Rectal smooth muscle tissue (tissue), 1 donor: ENCODE results near the gene LAMB4.
"Not testable (repeated sequence)": the region's sequence is repeated elsewhere in the genome, so short reads cannot be mapped to it uniquely, and the experiment has no call there.

Experiments
- H3K27ac ChIP-seq: one replicate; pipeline ENCODE4 v1.7.0; 2013; ENCODE audit warnings: low read depth, low read length, inconsistent platforms
- H3K27me3 ChIP-seq: one replicate; pipeline ENCODE4 v1.7.0; 2013; ENCODE audit warnings: low read length; ENCODE audit not compliant: control insufficient read depth, insufficient read depth
- H3K36me3 ChIP-seq: one replicate; pipeline ENCODE4 v1.7.0; 2013; ENCODE audit warnings: low read length; ENCODE audit not compliant: control insufficient read depth, insufficient read depth
- H3K4me1 ChIP-seq: one replicate; pipeline ENCODE4 v1.7.0; 2013; ENCODE audit warnings: low read length; ENCODE audit not compliant: control insufficient read depth, insufficient read depth
- H3K4me3 ChIP-seq: one replicate; pipeline ENCODE4 v1.7.0; 2013; ENCODE audit warnings: low read length
- H3K9ac ChIP-seq: one replicate; pipeline ENCODE4 v1.7.0; 2013; ENCODE audit warnings: low read length

The LAMB4 gene

GRCh38 chr7:108045154-108045553, 85.0 kb downstream of the LAMB4 start:
- H3K36me3 ChIP-seq, result no peaks in the 10 kb centered on the region
- H3K27me3 ChIP-seq, result no peaks in the 10 kb centered on the region
- no peak overlapping the region for H3K27ac ChIP-seq
- H3K4me1 ChIP-seq, result no peaks in the 10 kb centered on the region
- H3K9ac ChIP-seq, result no peak overlapping the region
- H3K4me3 ChIP-seq, result no peak overlapping the region

GRCh38 chr7:108044345-108044744, 85.8 kb downstream of the LAMB4 start:
- Histone ChIP-seq H3K9ac (no peak overlapping the region), H3K4me3 (no peak overlapping the region), H3K27me3 (no peaks in the 10 kb centered on the region), H3K36me3 (no peaks in the 10 kb centered on the region), H3K4me1 (no peaks in the 10 kb centered on the region), H3K27ac (no peak overlapping the region)

GRCh38 chr7:108038986-108039385, 91.2 kb downstream of the LAMB4 start:
- Histone ChIP-seq H3K4me3 (no peak overlapping the region), H3K27me3 (no peaks in the 10 kb centered on the region), H3K9ac (no peak overlapping the region), H3K36me3 (no peaks in the 10 kb centered on the region), H3K27ac (no peak overlapping the region), H3K4me1 (no peaks in the 10 kb centered on the region)

- Histone ChIP-seq H3K27ac (no peak overlapping the region), H3K4me1 (no peaks in the 10 kb centered on the region), H3K27me3 (no peaks in the 10 kb centered on the region)
These were observed 92.4 kb downstream of the LAMB4 start for GRCh38 chr7:108037741-108038140.

GRCh38 chr7:108037140-108037539, 93.0 kb downstream of the LAMB4 start:
- Histone ChIP-seq H3K27ac (no peak overlapping the region), H3K4me3 (no peak overlapping the region), H3K36me3 (no peaks in the 10 kb centered on the region), H3K4me1 (no peaks in the 10 kb centered on the region), H3K9ac (no peak overlapping the region), H3K27me3 (no peaks in the 10 kb centered on the region)

More at GRCh38 chr7:108037741-108038140, 92.4 kb downstream of the LAMB4 start:
- Histone ChIP-seq H3K9ac (no peak overlapping the region), H3K4me3 (no peak overlapping the region), H3K36me3 (no peaks in the 10 kb centered on the region)

- H3K36me3 ChIP-seq, result no peaks in the 10 kb centered on the region
- H3K27ac ChIP-seq, result no peak overlapping the region
- no peaks in the 10 kb centered on the region for H3K27me3 ChIP-seq
- H3K4me3 ChIP-seq, result no peak overlapping the region
- H3K9ac ChIP-seq, result no peak overlapping the region
- no peaks in the 10 kb centered on the region for H3K4me1 ChIP-seq
These were observed 95.6 kb downstream of the LAMB4 start for GRCh38 chr7:108034586-108034985.

- Histone ChIP-seq H3K27me3 (no peaks in the 10 kb centered on the region), H3K27ac (no peak overlapping the region), H3K36me3 (no peaks in the 10 kb centered on the region), H3K4me1 (no peaks in the 10 kb centered on the region), H3K4me3 (no peak overlapping the region), H3K9ac (no peak overlapping the region)
These were observed 96.2 kb downstream of the LAMB4 start for GRCh38 chr7:108033776-108034497.

GRCh38 chr7:108033309-108033708, 96.9 kb downstream of the LAMB4 start:
- not testable (repeated sequence) for H3K36me3 ChIP-seq, H3K27ac ChIP-seq, H3K4me3 ChIP-seq, H3K4me1 ChIP-seq, H3K27me3 ChIP-seq, H3K9ac ChIP-seq

GRCh38 chr7:108030516-108030915, 99.6 kb downstream of the LAMB4 start:
- H3K27ac ChIP-seq, result no peak overlapping the region
- H3K9ac ChIP-seq, result no peak overlapping the region
- no peak overlapping the region for H3K4me3 ChIP-seq
- H3K36me3 ChIP-seq, result no peaks in the 10 kb centered on the region
- peaks cover 3% of the 10 kb centered on the region for H3K4me1 ChIP-seq
- no peaks in the 10 kb centered on the region for H3K27me3 ChIP-seq

- H3K9ac ChIP-seq, result no peak overlapping the region
These were observed 101.1 kb downstream of the LAMB4 start for GRCh38 chr7:108029034-108029433.

GRCh38 chr7:108028111-108028510, 102.0 kb downstream of the LAMB4 start:
- Histone ChIP-seq H3K4me1 (peaks cover 3% of the 10 kb centered on the region), H3K36me3 (no peaks in the 10 kb centered on the region), H3K9ac (no peak overlapping the region), H3K27me3 (no peaks in the 10 kb centered on the region), H3K4me3 (no peak overlapping the region), H3K27ac (no peak overlapping the region)

More at GRCh38 chr7:108029034-108029433, 101.1 kb downstream of the LAMB4 start:
- Histone ChIP-seq H3K36me3 (no peaks in the 10 kb centered on the region), H3K4me3 (no peak overlapping the region), H3K27ac (no peak overlapping the region), H3K4me1 (peaks cover 3% of the 10 kb centered on the region), H3K27me3 (no peaks in the 10 kb centered on the region)

GRCh38 chr7:108027239-108027638, 102.9 kb downstream of the LAMB4 start:
- Histone ChIP-seq H3K36me3 (no peaks in the 10 kb centered on the region), H3K4me1 (peaks cover 3% of the 10 kb centered on the region), H3K9ac (no peak overlapping the region), H3K27me3 (no peaks in the 10 kb centered on the region), H3K4me3 (no peak overlapping the region), H3K27ac (no peak overlapping the region)

GRCh38 chr7:108026647-108027046, 103.5 kb downstream of the LAMB4 start:
- Histone ChIP-seq H3K36me3 (no peaks in the 10 kb centered on the region), H3K27me3 (no peaks in the 10 kb centered on the region), H3K4me3 (no peak overlapping the region), H3K9ac (no peak overlapping the region), H3K27ac (no peak overlapping the region), H3K4me1 (peaks cover 3% of the 10 kb centered on the region)
